ENCODE measurements around the gene GAS2. TPM values are rescaled to one million over a fixed set of nuclear protein-coding genes. Genes with fewer than 3 reads are reported as not detected.

The GAS2 gene
- total and polyA plus RNA-seq, 9 of the 15 experiments (the other 6 are each of a cell fraction or from before 2014, with no cell fraction given): 0.77 to 1.9 (median 1.1) TPM

GRCh38 chr11:22617868-22618267 is 48.5 kb upstream of the GAS2 start:
- intact Hi-C loops (cut with micrococcal nuclease) (no loop called here), in situ Hi-C loops (cut with MboI) (no loop called here)
- no TSS peak for BruUV-seq (replicated peaks)
- Histone ChIP-seq H3K4me1 (replicated peaks in 1 of 2; ENCODE audit: control insufficient read depth in 2 of 2, insufficient read depth in 2 of 2, low read length in 2 of 2) (no peaks in the 10 kb centered on the region), H3K27me3 (ENCODE audit: control insufficient read depth in 2 of 2, insufficient read depth in 2 of 2, low read length in 2 of 2) (no peaks in the 10 kb centered on the region), H2AFZ (ENCODE audit: low read depth, low read length) (no peak overlapping the region), H3K27ac (ENCODE audit: extremely low read depth, low read depth, low read length) (no peak overlapping the region), H3K79me2 (ENCODE audit: control insufficient read depth, insufficient read depth, low read length) (0 out of 3 replicates have a peak, but pooled peaks cover under 1% of the 10 kb centered on the region), H4K20me1 (replicated peaks; ENCODE audit: control insufficient read depth, insufficient read depth, low read length) (no peaks in the 10 kb centered on the region), H3K36me3 (ENCODE audit: control insufficient read depth, insufficient read depth, low read length) (no peaks in the 10 kb centered on the region), H3K4me3 (no peak overlapping the region), H3K4me2 (ENCODE audit: insufficient read depth, low read length) (no peak overlapping the region), H3K9ac (ENCODE audit: insufficient read depth in 1 of 2, low read depth in 2 of 2, low read length in 2 of 2) (no peak overlapping the region), H3K9me3 (replicated peaks; ENCODE audit: control insufficient read depth, insufficient read depth, low read depth, low read length) (no peaks in the 10 kb centered on the region), H3K9me1 (ENCODE audit: control insufficient read depth, insufficient read depth, low read length) (no peaks in the 10 kb centered on the region)
- no peak for FAIRE-seq
- CTCF ChIA-PET (ENCODE audit: low intra/inter-chr PET ratio): no interaction called here
- TF ChIP-seq BCL6 (CRISPR knock-in tag; IDR thresholded peaks at IDR 0.05) (no peak), CCNT2 (IDR thresholded peaks at IDR 0.05; ENCODE audit: borderline replicate concordance, extremely low read depth, insufficient read length, low read depth, low read length) (no peak), ZNF277 (CRISPR knock-in tag; IDR thresholded peaks at IDR 0.05; ENCODE audit: borderline replicate concordance) (no peak), ZNF586 (CRISPR knock-in tag; conservative IDR thresholded peaks at IDR 0.05) (no peak), HNRNPUL1 (IDR thresholded peaks at IDR 0.05; ENCODE audit: low read length) (no peak), PYGO2 (tag; IDR thresholded peaks at IDR 0.05) (no peak), ZNF133 (CRISPR knock-in tag; IDR thresholded peaks at IDR 0.05) (no peak), MED1 (CRISPR knock-in tag; IDR thresholded peaks at IDR 0.05; ENCODE audit: borderline replicate concordance) (no peak), CUX1 (CRISPR knock-in tag; IDR thresholded peaks at IDR 0.05) (no peak), ZFP30 (CRISPR knock-in tag; IDR thresholded peaks at IDR 0.05; ENCODE audit: borderline replicate concordance) (no peak)
- POLR2A ChIA-PET: no interaction called here
- ATAC-seq: no peak
- WGBS (ENCODE audit: insufficient coverage, low coverage, missing lambda C conversion rate): 0% methylated on average over 5 of the region's 5 CpGs
- DNase-seq (ENCODE audit: extremely low read depth in 1 of 4, low spot score in 3 of 4): no peak

Data from K562 (cell line).